GM12892 (cell line): ENCODE results near the gene MEIKIN.

Experiments
- POLR2A ChIP-seq: IDR thresholded peaks from 2 replicates; pipeline ENCODE4 v1.6.1; 2011; ENCODE audit warnings: low read depth, low read length, control low read depth
- POLR2AphosphoS5 ChIP-seq: IDR thresholded peaks from 2 replicates; pipeline ENCODE4 v1.6.1; 2011; ENCODE audit warnings: low read depth, low read length, control low read depth
- TAF1 ChIP-seq: IDR thresholded peaks from 2 replicates; pipeline ENCODE4 v1.6.1; 2011; ENCODE audit warnings: low read depth, mild to moderate bottlenecking, control low read depth, low read length, borderline replicate concordance

GRCh38 chr5:131794586-131794985 is 150.9 kb downstream of the MEIKIN start:
- TF ChIP-seq POLR2AphosphoS5 (no peak), POLR2A (no peak), TAF1 (no peak)
